Measurements from ENCODE around the gene ZBP1.

Gene ZBP1, protein sequence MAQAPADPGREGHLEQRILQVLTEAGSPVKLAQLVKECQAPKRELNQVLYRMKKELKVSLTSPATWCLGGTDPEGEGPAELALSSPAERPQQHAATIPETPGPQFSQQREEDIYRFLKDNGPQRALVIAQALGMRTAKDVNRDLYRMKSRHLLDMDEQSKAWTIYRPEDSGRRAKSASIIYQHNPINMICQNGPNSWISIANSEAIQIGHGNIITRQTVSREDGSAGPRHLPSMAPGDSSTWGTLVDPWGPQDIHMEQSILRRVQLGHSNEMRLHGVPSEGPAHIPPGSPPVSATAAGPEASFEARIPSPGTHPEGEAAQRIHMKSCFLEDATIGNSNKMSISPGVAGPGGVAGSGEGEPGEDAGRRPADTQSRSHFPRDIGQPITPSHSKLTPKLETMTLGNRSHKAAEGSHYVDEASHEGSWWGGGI

DNA sequence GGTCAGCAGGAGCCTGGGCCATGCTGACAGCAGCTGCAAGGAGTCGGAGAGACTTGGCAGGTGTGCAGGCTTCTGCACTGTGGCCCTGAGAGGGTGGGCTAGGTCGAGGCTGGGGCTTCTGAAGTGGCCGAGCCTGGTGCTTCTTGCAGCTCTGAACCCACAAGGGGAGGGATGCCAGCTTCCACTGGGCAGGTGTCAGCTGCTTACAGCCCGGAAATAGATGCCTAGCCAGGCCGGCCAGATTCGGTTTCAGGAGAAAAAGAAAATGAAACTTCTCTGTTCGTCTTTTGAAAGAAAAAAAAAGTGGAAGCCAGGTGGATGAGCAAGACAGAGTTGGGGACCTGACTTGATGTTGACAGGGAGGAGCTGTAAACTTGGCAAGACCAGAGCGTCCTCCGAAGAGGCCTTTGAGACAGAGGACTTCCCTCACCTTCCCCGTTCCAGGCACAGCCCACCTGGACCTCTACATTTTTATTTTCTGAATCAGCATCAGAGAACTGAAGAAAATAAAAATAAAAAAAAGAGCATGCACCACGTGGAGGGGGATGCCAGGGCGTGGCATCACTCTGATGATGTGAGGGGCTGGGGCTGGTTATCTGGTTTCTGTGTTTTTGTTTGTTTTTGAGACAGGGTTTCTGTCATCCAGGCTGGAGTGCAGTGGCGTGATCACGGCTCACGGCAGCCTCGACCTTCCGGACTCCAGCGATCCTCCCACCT lies at the start of gene ZBP1:
Gene ZBP1 (minus strand): TSS at position 153 of the 717 bp plus-strand sequence. CDS start 131 bp downstream, at position 22.
- peak; percentile 50 for DNase-seq

DNA sequence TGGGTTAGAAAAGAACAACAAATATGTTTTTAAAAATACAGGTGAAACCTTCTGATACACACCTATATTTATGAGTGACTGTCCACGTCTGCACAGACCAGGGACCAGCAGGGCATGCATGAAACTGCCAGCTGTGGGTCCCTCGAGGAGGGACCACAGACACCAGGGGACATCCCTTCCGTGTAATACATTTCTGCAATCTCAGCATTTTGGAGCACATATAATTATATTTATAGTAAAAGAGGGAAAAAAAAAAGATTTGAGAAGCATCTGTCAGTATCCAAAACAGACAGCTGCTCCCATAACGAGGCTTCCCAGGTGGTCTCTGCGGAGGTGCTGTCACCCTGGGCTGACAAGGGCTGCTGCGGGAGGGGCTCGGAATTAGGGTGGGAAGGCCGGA lies 49.4 kb upstream of the ZBP1 start:
- no peak for DNase-seq

DNA sequence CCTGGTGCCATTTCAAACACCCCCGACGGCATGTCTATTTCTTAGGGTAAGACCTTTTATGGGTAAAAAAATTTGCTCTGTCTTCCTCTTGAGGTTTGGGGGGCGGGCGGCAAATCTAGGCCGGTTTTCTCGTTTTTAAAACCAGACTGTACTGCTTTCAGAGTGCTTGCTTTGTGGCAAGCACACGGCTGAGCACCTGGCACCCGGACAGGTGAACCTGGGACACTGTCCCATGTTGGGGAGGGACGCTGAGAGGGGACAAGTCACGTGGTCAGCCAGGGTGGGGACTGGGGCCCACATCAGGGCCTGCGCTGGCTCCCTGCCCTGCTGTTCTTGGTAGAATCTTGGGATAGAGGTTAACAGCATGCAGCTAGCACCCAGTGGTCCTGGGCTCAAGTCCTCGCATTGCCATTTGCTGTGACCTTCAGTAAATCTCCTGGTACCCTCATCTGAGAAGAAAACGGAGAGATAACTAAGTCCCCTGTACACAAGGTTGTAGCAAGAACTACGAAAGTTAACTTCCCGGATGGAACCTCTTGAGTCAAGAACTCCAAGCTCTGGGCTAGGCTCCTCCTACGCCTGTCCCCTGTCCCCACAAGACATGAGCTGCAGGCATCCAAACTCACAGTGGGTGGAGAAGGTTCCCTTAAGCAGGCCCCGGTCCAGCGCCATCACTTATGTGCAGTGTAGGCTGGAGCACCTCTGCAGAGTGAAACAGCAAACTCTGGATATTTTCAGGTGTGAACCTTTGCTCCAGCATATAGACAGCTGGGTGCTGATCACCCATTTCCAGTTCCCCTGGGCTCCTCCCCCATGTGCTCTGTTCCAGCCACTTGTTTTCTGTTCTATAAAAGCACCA lies 47.9 kb upstream of the ZBP1 start:
- no peak for DNase-seq

DNA sequence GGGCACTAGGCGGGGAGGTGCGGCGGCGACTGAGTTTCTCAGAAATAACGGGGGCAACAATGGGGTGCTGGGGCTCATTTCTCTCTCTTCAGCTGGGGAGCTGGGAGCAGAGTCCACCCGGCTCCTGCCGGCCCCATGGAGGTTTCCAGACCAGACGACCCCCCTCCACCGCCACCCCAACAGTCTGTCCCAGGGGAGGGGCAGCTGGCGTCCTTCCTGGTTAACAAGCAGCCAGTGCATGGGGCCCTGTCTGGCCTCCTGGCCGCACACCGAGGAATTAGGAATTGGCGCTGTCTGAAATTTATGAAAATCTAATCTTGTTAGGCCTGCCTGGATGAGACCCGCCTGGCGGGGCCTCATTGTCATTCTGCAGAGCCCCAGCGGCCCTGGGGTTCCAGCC lies 47.2 kb upstream of the ZBP1 start:
- DNase-seq: no peak

DNA sequence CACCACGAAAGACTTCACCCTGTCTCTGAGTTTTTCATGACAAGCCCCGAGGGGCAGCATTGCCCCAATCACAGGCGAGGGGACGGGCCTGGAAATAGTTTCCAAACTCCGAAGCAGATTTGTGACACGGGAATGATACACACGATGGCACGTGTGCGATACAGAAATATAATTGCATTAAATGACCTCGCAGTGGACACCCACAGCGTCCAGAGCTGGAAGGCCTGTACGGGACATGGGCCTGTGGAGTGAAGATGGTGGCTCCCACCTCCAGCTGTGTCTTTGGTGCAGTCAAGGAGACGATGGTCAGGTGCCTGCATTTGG lies 46.6 kb upstream of the ZBP1 start:
- DNase-seq: no peak

DNA sequence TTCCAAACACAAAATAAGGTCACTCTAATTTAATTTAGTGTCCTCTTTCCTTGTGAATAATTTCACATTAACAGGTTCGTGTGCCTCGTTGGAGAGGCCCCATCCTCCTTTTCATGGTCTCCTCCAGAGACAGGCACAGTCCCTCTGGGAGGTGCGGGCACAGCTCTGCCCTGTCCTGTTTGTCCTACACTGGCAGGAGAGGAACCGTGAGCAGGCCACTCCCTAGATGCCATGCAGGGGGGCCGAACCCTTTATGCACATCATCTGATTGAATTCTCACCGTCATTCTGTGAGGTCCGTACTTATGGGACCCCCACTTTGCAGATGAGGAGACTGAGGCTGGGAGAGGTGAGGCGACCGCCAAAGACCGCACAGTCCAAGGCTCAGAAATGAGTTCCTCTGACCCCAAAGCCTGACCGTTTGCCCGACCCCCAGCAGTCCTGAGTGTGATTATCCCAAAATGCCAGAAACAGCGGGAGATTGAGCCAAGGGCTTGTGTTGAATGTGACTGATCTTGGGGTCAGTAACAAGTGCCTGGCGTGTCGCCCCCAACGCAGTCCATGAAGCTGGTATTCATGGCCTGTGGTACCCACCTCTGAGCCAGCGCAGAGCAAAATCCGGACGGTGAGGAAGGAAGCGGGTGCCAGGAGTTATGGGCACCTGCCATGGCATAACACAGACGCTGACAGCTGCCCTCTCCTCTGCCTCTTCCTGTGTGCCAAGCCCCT lies 46.0 kb upstream of the ZBP1 start:
- no peak for DNase-seq

DNA sequence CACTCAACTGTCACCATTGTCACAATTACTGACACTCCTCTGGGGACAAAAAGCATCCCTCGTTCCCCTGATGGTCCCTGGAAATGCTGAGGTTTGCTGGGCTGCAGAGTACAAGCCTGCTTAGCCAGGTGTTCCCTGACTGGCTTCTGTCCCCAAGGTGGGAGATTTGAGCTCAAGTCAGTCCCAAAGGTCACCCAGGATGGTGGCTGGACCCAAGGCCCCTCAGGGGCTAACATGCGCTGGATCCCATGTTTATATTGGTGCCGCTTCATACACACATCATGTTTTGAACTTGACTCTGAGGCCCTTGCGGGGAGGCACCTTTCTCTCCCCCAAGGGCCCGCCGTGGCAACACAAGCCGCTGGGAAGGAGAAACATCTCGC lies 45.4 kb upstream of the ZBP1 start:
- DNase-seq: no peak

DNA sequence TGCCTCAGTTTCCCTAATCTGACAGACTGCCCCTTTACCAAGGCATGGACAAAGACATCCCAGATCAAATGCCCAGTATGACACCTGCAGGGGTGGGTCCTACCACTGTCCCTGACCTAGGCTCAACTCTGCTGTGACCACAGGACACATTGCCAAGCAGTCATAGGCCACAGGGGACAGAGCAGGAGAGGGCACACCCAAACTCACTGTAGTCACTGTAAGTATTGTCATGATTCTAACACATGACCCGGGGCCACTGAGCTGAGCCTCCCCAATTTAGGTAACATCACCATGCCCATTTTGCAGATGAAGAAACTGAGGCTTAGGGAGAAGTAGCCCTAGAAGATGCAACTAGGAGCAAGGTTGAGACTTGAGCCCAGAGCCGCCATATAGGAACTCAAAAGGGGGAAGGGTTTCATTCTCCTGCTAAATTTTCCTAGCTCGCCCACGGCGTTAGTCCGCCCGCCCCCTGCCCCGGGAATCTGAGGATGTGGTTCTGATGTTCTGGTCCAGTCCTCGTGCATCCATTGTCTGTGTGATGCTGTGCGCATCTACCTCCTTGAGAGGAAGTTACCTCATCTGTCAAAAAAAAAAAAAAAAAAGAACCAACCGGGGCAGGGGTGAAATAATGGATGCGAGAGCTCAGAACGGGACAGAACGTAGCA lies 44.8 kb upstream of the ZBP1 start:
- DNase-seq: no peak

DNA sequence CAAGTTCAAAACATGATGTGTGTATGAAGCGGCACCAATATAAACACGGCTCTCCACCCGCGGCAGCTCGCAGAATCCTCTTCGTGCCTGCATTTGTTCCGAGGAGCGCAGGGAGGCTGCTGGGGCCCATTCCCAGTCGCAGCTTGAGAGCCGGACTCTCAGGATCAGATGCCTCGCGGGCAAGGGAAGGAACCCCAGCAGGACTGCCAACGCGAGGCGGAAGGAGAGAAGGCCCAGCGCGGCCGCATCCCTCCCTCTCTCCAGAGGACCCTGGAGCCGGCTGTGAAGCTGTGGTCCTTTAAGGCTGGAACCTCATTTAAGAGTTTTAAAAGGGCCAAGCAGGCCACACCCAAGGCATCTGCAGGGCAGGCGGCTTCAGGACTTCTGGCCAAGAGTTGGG lies 44.2 kb upstream of the ZBP1 start:
- no peak for DNase-seq

DNA sequence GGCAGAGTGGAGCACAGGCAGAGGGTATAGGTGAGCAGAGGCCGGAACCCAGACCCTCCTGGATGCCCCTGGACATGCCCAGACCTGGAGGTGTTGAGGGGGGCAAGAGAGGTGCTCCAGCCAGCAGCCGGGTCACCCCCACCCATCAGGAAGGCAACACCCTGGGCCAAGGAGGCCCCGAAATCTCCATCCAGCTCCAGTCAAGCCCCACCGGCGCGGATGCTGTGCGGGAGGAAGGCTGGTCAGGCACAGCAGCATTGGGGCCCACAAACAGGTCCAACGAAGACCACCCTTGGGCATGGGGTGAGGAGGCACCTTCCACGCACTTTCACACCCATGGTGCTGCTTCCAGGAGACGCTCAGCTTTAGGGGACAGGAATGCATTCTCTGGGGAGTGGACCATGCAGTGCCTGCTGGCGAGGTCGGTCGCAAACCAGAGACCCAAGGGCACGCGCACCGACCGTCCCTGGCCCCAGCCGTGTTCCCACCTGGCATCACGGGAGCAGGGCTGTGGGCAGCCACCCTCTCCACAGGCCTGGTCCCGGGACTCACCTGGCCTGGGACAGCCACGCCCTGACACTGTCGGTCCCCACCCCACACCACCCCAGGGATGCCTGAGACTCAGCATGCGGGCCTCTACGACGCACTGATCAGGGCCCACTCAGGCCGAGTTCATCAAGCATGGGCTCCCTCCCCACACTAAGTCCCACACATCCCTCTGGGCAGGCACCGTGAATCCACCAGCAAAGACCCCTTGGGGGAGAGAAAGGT lies 43.6 kb upstream of the ZBP1 start:
- DNase-seq: no peak

DNA sequence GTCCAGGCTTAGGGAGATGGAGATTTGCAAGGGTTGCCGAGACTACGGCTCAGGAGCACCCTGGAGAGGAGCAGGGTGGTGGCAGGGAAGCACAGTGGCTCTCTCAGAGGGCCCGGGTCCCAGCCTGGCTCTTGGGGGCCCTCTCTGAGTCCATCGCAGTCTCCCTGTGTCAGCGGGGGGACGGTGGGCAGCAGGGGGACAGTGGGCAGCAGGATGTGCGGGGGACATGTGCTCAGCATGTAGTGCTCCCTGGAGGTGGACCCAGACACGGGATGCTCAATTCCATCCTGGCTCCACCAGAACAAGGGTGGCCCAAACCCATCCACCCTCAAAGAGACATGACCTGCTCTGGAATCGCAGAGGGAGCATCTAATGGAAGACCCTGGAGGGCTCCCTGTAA lies 43.0 kb upstream of the ZBP1 start:
- no peak for DNase-seq

DNA sequence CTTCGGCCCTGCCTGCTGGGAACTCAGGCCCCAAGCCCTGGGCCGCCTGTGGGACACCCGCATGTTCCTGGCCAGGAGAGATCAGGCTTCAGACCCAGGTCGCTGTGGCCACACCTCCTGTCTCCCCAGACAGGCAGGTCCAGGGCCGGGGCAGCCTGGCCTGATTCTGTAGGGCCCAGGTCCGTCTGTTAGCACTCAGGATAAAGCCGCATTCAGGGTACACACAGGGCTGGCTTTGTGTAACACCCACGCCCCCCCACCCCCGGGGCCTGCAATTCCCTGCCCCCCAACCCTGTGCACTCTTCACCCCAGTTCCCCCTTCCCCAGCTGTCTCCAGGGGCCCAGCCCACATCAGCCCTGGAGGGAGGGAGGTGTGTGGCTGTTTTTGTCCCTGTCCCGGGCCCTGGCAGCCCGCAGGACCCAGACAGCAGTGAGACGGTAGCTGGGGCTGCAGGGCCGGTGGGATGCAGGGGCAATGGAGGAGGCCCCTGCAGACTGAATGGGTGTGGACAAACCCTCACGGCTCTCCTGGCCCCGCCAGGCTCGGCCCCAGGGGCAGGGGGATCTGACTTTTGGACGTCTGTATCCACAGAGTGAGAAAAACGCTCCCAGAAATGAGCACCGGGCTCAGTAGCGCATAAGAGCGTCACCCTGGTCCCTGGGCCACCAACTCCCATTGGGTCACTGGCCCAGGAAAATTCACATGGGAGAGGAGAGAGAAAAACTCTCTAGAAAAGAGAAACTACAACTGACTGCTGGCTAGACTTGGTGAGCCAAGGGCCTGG lies 42.4 kb upstream of the ZBP1 start:
- no peak for DNase-seq

DNA sequence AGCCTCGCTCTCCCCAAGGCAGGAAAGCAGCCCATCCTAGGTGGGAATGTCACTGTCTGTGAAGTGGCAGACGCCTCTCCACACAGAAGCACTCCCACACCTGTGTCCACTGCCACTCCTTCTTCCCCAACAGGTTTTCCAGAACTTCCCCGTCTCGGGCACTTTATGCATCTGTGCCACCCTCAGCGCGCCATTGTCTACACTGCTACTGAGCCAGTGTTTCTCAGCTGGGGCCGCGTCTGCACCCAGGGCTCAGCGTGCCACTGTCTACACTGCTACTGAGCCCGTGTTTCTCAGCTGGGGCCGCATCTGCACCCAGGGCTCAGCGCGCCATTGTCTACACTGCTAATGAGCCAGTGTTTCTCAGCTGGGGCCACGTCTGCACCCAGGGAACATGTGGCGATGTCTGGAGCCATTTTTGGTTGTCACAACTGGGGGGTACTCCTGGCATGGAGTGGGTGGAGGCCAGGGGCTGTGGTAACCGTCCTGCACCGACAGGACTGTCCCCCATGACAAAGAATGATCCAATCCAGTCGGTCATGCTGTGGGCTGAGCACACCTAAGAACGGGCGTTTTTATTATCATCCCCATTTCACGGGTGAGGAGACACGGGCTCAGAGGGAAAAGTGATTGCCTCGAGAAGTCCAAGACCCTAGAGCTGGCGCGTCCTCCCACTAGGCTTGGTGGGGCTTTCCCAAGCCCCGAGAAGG lies 41.7 kb upstream of the ZBP1 start:
- DNase-seq: no peak

DNA sequence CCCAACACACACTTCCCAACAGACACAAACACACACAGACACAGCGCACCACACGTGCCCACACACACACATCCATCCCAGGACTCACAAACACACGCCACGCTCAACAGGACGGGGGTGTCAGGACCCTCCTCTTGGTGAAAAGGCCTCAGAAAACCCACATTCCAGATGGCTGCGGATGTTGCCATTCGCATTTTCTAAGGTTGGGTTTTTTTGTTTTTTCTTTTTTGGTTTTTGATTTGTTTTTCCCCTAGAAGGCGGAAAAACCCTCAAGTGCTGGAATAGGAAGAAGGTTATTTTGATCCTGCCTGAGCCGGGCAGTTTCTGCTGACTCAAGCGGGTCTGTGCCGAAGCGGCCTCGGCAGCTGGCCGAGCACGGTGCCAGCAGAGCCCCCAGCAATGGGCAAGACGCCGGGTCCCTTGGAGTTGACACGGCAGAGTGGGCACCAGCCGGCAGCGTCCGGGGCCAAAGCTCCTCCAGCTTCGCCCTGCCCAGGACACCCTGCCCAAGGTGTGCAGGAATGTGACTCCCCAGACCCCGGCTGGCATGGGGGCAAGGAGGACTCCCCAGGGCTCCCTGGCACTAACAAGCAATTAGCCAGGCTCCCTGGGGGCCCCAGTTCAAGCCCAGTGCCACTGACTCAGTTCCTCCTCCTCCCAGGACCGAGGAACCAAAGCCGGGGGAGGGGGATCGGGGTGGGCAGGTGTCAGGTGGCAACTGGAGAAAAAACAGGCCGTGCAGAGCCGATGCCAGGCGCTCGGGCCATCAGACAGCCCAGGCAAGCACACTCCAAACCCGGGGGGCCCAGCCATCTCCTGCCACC lies 40.9 kb upstream of the ZBP1 start:
- DNase-seq: no peak

DNA sequence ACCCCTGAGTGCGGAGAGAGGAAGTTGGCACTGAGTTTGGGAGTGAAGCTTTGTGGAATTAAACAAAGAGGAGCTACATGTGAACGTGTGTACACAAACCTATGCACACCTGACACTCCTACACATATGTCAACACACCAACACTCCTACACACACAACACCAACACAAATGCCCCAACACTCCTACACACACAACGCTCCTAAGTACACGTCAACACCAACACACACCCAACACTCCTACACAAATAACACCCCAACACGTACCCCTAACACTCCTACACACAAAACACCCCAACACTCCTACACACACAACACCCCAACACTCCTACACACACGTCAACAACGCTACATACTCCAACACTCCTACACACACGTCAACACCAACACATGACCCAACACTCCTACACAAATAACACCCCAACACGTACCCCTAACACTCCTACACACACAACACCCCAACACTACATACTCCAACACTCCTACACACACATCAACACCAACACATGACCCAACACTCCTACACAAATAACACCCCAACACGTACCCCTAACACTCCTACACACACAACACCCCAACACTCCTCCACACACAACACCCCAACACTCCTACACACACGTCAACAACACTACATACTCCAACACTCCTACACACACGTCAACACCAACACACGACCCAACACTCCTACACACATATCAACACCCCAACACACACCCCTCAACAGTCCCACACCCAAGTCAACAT lies 40.1 kb upstream of the ZBP1 start:
- DNase-seq: no peak

DNA sequence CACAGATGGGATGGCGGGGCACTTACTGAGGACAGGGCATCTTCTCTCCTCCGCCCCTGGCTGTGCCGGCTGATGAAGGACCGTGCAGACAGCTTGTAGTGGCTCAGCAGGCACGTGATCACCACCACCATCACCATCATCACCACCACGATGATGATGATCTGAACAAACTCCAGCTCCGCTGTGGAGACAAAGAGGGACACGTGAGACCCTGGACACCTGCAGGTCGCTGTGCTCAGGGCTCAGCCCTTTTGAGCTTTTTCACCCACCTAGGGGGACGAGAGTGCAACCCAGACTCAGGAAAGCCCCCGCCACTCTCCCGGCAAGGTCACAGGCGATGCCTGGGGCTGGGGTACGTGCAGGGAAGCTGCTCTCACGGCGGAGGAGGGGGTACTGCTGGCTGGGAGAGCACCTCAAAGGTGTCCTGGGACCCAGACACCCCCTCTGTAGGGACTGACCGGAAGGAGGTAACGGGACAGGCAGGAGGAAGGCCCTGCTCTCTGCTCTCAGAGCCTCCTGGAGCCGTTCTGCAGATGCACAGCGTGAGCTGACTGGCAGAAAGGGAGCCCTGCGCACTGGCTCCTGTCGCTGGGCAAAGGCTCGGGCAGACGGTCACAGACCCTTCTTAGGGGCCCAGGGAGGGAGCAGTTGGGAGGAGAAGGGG lies 39.4 kb upstream of the ZBP1 start:
- DNase-seq: peak; percentile 5

DNA sequence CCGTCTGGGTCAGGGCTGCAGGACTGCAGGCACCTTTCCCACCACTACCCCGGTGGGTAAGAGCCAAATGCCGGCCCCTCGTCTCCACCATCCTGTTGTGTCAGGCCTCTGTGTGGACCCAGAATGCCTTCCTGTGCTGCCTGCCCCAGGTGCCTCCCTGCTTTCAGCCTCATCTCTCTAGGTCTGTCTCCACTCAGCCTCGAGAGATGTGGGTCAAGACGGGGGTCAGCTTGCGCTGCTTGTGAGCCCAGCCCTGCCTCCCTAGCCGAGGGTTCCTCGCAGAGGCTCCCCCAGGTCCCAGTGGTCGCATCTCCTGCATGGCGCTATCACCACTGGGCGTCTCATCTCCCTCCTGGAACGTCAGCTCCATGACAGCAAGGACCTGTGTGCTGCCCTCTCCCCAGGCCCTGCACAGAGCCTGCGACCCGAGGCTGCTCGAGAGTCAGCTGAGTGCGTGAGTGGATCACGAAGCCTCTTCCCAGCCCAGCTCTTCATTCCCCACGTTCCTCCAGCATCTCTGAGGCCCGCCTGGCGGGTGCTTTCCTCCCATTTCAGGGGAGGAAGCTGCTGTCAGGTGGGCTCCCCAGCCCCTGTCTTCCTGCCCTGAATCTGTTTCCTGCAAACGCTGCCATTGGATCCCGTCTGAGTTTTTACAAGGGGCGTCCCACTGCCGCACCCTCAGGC lies 38.7 kb upstream of the ZBP1 start:
- DNase-seq: peak; percentile 7
